K562 (cell line): ENCODE results near the gene SLC15A3.

ENCODE experiments used
- CHCHD3 ChIP-seq: fragments of 250-450 bp; sonication (Bioruptor Pico); IDR thresholded peaks from 2 replicates; pipeline ENCODE4 v2.1.2; 2022; ENCODE audit warnings: mild to moderate bottlenecking
- MYNN ChIP-seq, 2 experiments: sonication (generic); formaldehyde crosslinking in 1 of 2; IDR thresholded peaks; 2 replicates each; pipeline versions ENCODE4 v1.5.0 to v1.6.1; 2016 to 2020; ENCODE audit warnings: antibody characterized with exemption in 1 of 2, missing genetic modification reagents in 1 of 2
- RNF2 ChIP-seq: sonication (generic); IDR thresholded peaks from 2 replicates; pipeline ENCODE4 v1.6.1; 2016
- ZBTB49 ChIP-seq: sonication (generic); formaldehyde crosslinking; IDR thresholded peaks from 2 replicates; pipeline ENCODE4 v1.8.0; 2022; ENCODE audit warnings: missing genetic modification reagents, mild to moderate bottlenecking, borderline replicate concordance
- ZNF174 ChIP-seq: fragments of 250-450 bp; sonication (Bioruptor Pico); IDR thresholded peaks from 2 replicates; pipeline ENCODE4 v1.4.0; 2020; ENCODE audit warnings: mild to moderate bottlenecking
- ZNF766 ChIP-seq: fragments of 200-800 bp; sonication (Bioruptor generic); conservative IDR thresholded peaks from 2 replicates; pipeline ENCODE4 v1.6.1; 2016; ENCODE audit warnings: missing genetic modification characterization, missing compliant biosample characterization
- TF ChIP-seq, protein P1 (sequence below): IDR thresholded peaks from 2 replicates; pipeline ENCODE4 v1.6.1; 2014; ENCODE audit warnings: antibody characterized with exemption
- TF ChIP-seq, protein P2 (sequence below): sonication (generic); formaldehyde crosslinking; IDR thresholded peaks from 2 replicates; pipeline ENCODE4 v1.8.1; 2023; ENCODE audit warnings: mild to moderate bottlenecking, missing genetic modification reagents

DNA sequence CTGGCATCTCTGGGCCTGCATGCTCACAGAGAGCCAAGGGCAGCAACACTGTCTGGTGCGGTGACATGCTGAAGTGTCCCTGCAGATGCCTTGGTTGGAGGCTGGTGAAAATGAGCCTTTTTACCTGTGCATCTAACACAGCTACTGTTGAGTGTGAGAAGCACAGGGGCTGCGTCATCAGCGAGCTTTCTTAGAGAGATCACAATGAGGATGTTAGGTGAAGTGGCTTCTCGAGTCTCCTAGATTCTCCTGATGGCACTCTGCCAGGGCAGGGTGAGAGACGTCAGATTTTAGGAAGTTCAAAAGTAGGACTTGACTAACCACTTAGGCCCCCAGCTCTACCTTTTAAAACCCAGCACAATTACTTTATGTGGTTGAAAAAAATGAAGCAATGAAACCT, 3.6 kb upstream of the SLC15A3 start:
- TF ChIP-seq ZNF174 (CRISPR knock-in tag), result no peak
- no peak for TF ChIP-seq RNF2
- no peak for TF ChIP-seq CHCHD3
- no peak for TF ChIP-seq ZNF766
- no peak for TF ChIP-seq MYNN (IDR thresholded peaks at IDR 0.05)
- no peak for TF ChIP-seq MYNN (CRISPR knock-in tag; IDR thresholded peaks at IDR 0.05)
- TF ChIP-seq, protein P1, sequence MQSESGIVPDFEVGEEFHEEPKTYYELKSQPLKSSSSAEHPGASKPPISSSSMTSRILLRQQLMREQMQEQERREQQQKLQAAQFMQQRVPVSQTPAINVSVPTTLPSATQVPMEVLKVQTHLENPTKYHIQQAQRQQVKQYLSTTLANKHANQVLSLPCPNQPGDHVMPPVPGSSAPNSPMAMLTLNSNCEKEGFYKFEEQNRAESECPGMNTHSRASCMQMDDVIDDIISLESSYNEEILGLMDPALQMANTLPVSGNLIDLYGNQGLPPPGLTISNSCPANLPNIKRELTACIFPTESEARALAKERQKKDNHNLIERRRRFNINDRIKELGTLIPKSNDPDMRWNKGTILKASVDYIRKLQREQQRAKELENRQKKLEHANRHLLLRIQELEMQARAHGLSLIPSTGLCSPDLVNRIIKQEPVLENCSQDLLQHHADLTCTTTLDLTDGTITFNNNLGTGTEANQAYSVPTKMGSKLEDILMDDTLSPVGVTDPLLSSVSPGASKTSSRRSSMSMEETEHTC, result no peak
- TF ChIP-seq ZBTB49 (CRISPR knock-in tag), result no peak
- TF ChIP-seq, protein P2, sequence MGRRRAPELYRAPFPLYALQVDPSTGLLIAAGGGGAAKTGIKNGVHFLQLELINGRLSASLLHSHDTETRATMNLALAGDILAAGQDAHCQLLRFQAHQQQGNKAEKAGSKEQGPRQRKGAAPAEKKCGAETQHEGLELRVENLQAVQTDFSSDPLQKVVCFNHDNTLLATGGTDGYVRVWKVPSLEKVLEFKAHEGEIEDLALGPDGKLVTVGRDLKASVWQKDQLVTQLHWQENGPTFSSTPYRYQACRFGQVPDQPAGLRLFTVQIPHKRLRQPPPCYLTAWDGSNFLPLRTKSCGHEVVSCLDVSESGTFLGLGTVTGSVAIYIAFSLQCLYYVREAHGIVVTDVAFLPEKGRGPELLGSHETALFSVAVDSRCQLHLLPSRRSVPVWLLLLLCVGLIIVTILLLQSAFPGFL (CRISPR knock-in tag), result no peak
